Measurements from ENCODE around the gene PRKN.

DNA sequence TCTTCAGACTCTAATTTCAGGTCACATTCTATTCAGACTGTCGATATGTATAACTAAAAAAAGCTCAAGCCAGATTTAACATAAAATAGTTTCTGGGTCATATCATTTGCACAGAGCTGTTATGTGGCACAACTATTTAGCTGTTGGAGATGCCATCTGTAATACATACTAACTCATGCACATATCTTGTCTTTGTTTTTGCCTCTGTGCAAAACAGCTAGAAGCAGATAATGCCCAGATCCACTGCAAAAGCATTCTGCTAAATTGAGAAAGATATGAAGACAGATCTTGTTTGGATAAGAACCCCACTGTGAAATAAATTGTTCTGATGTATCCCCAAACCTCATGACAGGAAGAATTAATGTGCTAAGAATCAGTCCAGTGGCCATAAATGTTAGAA is 930.9 kb downstream of the PRKN start:
- TF ChIP-seq, protein P1, sequence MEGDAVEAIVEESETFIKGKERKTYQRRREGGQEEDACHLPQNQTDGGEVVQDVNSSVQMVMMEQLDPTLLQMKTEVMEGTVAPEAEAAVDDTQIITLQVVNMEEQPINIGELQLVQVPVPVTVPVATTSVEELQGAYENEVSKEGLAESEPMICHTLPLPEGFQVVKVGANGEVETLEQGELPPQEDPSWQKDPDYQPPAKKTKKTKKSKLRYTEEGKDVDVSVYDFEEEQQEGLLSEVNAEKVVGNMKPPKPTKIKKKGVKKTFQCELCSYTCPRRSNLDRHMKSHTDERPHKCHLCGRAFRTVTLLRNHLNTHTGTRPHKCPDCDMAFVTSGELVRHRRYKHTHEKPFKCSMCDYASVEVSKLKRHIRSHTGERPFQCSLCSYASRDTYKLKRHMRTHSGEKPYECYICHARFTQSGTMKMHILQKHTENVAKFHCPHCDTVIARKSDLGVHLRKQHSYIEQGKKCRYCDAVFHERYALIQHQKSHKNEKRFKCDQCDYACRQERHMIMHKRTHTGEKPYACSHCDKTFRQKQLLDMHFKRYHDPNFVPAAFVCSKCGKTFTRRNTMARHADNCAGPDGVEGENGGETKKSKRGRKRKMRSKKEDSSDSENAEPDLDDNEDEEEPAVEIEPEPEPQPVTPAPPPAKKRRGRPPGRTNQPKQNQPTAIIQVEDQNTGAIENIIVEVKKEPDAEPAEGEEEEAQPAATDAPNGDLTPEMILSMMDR (IDR thresholded peaks at IDR 0.05; ENCODE audit: low read depth, low read length): no peak
- TF ChIP-seq POLR2A (IDR thresholded peaks at IDR 0.05; ENCODE audit: extremely low read depth, insufficient read length): no peak
- TF ChIP-seq, protein P2, sequence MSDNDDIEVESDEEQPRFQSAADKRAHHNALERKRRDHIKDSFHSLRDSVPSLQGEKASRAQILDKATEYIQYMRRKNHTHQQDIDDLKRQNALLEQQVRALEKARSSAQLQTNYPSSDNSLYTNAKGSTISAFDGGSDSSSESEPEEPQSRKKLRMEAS (IDR thresholded peaks at IDR 0.05; ENCODE audit: low read depth, low read length): no peak
- no peak for TF ChIP-seq MYC (IDR thresholded peaks at IDR 0.05; ENCODE audit: low read depth, low read length)
